ENCODE results near the gene GPI.

- TF ChIP-seq MYC (IDR thresholded peaks at IDR 0.05; ENCODE audit: low read depth, low read length), result no peak
- TF ChIP-seq POLR2A (IDR thresholded peaks at IDR 0.05; ENCODE audit: extremely low read depth, insufficient read length), result no peak
These were observed 21.8 kb downstream of the GPI start for GRCh38 chr19:34386645-34387445.
